CD4-positive, alpha-beta T cell (primary cell): ENCODE results near the gene TNP1. TPM values are rescaled to one million over a fixed set of nuclear protein-coding genes. Genes with fewer than 3 reads are reported as not detected.

ENCODE experiments used
- ATAC-seq: fragments of 200-7000 bp; cut with Tn5 transposase; one replicate; pipeline ENCODE4 v1.10.0; 2022; ENCODE audit warnings: mild to moderate bottlenecking; ENCODE audit not compliant: poor library complexity
- CTCF ChIA-PET: fragments of 350-600 bp; sonication (Branson Sonifier 250); formaldehyde crosslinking; loops from one replicate; lab custom pipeline; 2021; ENCODE audit warnings: antibody characterized with exemption, inconsistent platforms; lab: Charles Lee
- POLR2A ChIA-PET: fragments of 350-600 bp; sonication (Branson Sonifier 250); formaldehyde crosslinking; loops from one replicate; lab custom pipeline; 2021; ENCODE audit warnings: antibody characterized with exemption, inconsistent platforms; lab: Charles Lee
- DNase-seq, 14 experiments: peaks; one replicate each; pipeline ENCODE4 v3.0.0-alpha.2; 2013 to 2020; ENCODE audit warnings: mixed read lengths in 2 of 14
- H3K27ac ChIP-seq, 2 donors: one replicate each; pipeline versions ENCODE4 v1.5.1 to v1.7.0; 2013; ENCODE audit warnings: low read length in 2 of 2, low read depth in 1 of 2, mild to moderate bottlenecking in 1 of 2
- H3K27me3 ChIP-seq, 2 experiments: 1 replicate in 1 of 2; 2 replicates in 1 of 2; pipeline versions ENCODE4 v1.6.1 to v1.7.0; 2013; ENCODE audit warnings: low read length in 2 of 2, control low read depth in 1 of 2, mild to moderate bottlenecking in 1 of 2, moderate library complexity in 1 of 2; ENCODE audit not compliant: insufficient read depth in 2 of 2, control insufficient read depth in 1 of 2
- H3K36me3 ChIP-seq: one replicate; pipeline ENCODE4 v1.6.1; 2013; ENCODE audit warnings: low read length, control low read depth; ENCODE audit not compliant: insufficient read depth
- H3K4me1 ChIP-seq: one replicate; pipeline ENCODE4 v1.6.1; 2013; ENCODE audit warnings: low read length, control low read depth; ENCODE audit not compliant: insufficient read depth
- H3K4me3 ChIP-seq: one replicate; pipeline ENCODE4 v1.5.1; 2013; ENCODE audit warnings: mild to moderate bottlenecking, low read length, moderate library complexity
- H3K9me3 ChIP-seq, 2 experiments: 1 replicate in 1 of 2; 2 replicates in 1 of 2; pipeline versions ENCODE4 v1.6.1 to v1.7.0; 2013; ENCODE audit warnings: low read length in 2 of 2, mild to moderate bottlenecking in 2 of 2, control low read depth in 1 of 2, moderate library complexity in 1 of 2; ENCODE audit not compliant: control insufficient read depth in 1 of 2, insufficient read depth in 1 of 2
- H3K27ac Mint-ChIP-seq: one replicate; pipeline ENCODE4 v1.8.0; 2020; ENCODE audit warnings: mixed read lengths
- H3K27me3 Mint-ChIP-seq: one replicate; pipeline ENCODE4 v1.8.0; 2021; ENCODE audit warnings: mixed read lengths
- H3K36me3 Mint-ChIP-seq: one replicate; pipeline ENCODE4 v1.8.0; 2021; ENCODE audit warnings: low read depth, mixed read lengths
- H3K4me1 Mint-ChIP-seq: one replicate; pipeline ENCODE4 v1.8.0; 2021; ENCODE audit warnings: low read depth, mixed read lengths
- H3K4me3 Mint-ChIP-seq: one replicate; pipeline ENCODE4 v1.8.0; 2020; ENCODE audit warnings: mild to moderate bottlenecking, mixed read lengths
- H3K9me3 Mint-ChIP-seq: one replicate; pipeline ENCODE4 v1.8.0; 2020; ENCODE audit warnings: mixed read lengths
- intact Hi-C, 2 experiments: fragments of 100-400 bp; cut with DNase I in 1 of 2; cut with micrococcal nuclease in 1 of 2; formaldehyde crosslinking; loops; one replicate each; pipeline versions ENCODE4 v1.15.1 to v1.9.0; 2023 to 2025; cut with DNase I, micrococcal nuclease
- total RNA-seq, 174 experiments: library from RNA in 2 of 174; stranded (reverse) in 2 of 174; gene quantifications; one replicate each; pipeline ENCODE4 v1.2.3 and lab custom pipeline; 2021 to 2026
- TF ChIP-seq, protein P1 (sequence below): fragments of 200-600 bp; IDR thresholded peaks from one replicate; pipeline ENCODE4 v1.8.0; 2022; ENCODE audit warnings: antibody characterized with exemption, mild to moderate bottlenecking

TNP1 gene
- total RNA-seq, 2 experiments from 2014 or later, result not detected

DNA sequence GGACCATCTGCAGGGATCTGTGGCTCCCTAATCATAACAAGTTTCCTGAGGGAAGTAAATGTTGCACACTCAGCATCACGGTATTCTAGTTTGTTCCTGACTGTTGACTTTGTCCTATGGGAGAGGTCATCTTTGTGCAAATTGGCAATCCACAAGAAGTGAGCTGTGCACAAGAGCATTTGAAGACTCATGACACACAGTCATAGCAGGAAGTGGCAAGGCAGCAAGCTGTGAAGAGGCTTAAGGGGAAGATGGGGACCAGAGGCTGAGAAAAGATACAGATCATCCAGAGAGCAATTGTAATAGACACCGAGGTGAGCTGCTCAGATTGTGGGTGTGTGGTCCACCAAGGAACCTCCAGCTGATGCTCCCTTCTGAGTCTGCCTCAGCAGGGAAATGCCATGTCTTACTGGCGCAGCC, 2.7 kb downstream of the TNP1 start:
- H3K27me3 ChIP-seq, result no peaks in the 10 kb centered on the region
- H3K9me3 ChIP-seq, result no peaks in the 10 kb centered on the region
- CTCF ChIA-PET, result no interaction called here
- H3K4me3 Mint-ChIP-seq, result no peak overlapping the region
- H3K36me3 Mint-ChIP-seq, result no peaks in the 10 kb centered on the region
- no peak overlapping the region for H3K27ac Mint-ChIP-seq
- H3K27ac ChIP-seq, result no peak overlapping the region
- TF ChIP-seq, protein P1, sequence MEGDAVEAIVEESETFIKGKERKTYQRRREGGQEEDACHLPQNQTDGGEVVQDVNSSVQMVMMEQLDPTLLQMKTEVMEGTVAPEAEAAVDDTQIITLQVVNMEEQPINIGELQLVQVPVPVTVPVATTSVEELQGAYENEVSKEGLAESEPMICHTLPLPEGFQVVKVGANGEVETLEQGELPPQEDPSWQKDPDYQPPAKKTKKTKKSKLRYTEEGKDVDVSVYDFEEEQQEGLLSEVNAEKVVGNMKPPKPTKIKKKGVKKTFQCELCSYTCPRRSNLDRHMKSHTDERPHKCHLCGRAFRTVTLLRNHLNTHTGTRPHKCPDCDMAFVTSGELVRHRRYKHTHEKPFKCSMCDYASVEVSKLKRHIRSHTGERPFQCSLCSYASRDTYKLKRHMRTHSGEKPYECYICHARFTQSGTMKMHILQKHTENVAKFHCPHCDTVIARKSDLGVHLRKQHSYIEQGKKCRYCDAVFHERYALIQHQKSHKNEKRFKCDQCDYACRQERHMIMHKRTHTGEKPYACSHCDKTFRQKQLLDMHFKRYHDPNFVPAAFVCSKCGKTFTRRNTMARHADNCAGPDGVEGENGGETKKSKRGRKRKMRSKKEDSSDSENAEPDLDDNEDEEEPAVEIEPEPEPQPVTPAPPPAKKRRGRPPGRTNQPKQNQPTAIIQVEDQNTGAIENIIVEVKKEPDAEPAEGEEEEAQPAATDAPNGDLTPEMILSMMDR, result no peak
- DNase-seq, result no peak
- no peaks in the 10 kb centered on the region for H3K9me3 Mint-ChIP-seq
- POLR2A ChIA-PET, result no interaction called here
- H3K4me3 ChIP-seq, result no peak overlapping the region
- H3K4me1 Mint-ChIP-seq, result peaks cover 21% of the 10 kb centered on the region
- no peaks in the 10 kb centered on the region for H3K36me3 ChIP-seq
- H3K4me1 ChIP-seq, result no peaks in the 10 kb centered on the region
- intact Hi-C loops, result no loop called here
- ATAC-seq, result peak; percentile 32
- H3K27me3 Mint-ChIP-seq, result no peaks in the 10 kb centered on the region

DNA sequence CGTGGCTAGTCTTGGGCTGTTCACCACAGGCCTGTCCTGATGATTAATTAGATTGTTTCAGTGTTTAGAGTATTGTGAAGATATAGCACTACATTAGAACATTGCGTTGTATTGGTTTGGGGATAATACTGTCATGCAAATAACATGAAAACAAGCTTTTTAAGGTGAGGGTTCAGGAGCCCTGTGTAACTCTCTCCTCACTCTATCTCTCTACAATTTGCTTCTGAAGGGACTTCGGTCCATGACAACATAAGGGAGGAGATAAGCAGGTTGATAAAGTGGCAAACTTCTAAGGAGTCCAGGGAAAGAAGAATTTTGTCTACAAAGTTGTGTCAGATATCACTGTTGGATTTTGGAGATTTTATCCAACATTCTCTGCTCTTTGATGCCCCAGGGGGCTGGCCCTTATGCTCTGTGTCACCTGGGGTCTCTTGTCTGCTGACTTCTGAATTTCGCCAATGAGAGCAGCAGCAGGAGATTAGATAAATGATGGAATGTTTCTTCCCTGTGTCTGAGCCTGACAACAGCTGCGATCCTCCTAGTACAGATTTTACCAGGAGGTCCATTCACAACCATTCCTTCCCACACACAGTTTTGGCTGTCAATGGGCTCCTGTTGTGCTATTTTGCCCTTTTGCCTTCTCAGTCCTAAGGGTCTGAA, 3.3 kb downstream of the TNP1 start:
- no peak for ATAC-seq
- H3K4me1 Mint-ChIP-seq, result peaks cover 21% of the 10 kb centered on the region
- Histone ChIP-seq H3K27ac (no peak overlapping the region), H3K36me3 (no peaks in the 10 kb centered on the region), H3K9me3 (no peaks in the 10 kb centered on the region), H3K4me1 (no peaks in the 10 kb centered on the region), H3K27me3 (no peaks in the 10 kb centered on the region), H3K4me3 (no peak overlapping the region)
- no peak overlapping the region for H3K4me3 Mint-ChIP-seq
- DNase-seq, result no peak
- CTCF ChIA-PET, result no interaction called here
- intact Hi-C loops, result no loop called here
- H3K9me3 Mint-ChIP-seq, result no peaks in the 10 kb centered on the region
- POLR2A ChIA-PET, result no interaction called here
- TF ChIP-seq, protein P1, result no peak
- H3K27ac Mint-ChIP-seq, result no peak overlapping the region
- no peaks in the 10 kb centered on the region for H3K27me3 Mint-ChIP-seq
- no peaks in the 10 kb centered on the region for H3K36me3 Mint-ChIP-seq

DNA sequence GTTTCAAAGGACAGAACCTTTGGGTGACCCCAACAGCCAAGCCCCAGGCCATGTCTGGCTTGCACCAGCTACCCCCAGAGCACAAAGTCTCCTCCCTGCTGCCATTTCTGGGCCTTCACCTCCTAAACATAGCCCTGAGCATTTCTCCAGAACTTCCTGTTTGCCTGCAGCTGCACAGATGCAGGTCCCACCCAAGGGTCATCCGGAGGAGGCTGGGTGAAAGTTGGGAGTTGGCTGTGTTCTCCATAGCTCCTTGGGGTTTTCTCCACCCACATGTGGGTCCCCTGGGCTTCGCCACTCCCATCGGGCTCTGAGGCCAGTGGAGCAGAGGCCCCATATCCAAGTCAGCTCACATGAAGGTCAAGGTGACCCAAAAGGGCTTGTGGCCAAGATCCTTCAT, 4.3 kb downstream of the TNP1 start:
- intact Hi-C loops, result no loop called here
- ATAC-seq (no peak), DNase-seq (no peak)
- no peak overlapping the region for H3K4me3 ChIP-seq
- no peaks in the 10 kb centered on the region for H3K27me3 ChIP-seq
- no peaks in the 10 kb centered on the region for H3K27me3 Mint-ChIP-seq
- H3K36me3 ChIP-seq, result no peaks in the 10 kb centered on the region
- peaks cover 23% of the 10 kb centered on the region for H3K4me1 Mint-ChIP-seq
- ChIA-PET CTCF (no interaction called here), POLR2A (no interaction called here)
- TF ChIP-seq, protein P1, result no peak
- H3K27ac ChIP-seq, result no peak overlapping the region
- H3K4me1 ChIP-seq, result no peaks in the 10 kb centered on the region
- no peaks in the 10 kb centered on the region for H3K36me3 Mint-ChIP-seq
- no peak overlapping the region for H3K4me3 Mint-ChIP-seq
- no peak overlapping the region for H3K27ac Mint-ChIP-seq
- H3K9me3 Mint-ChIP-seq, result no peaks in the 10 kb centered on the region
- H3K9me3 ChIP-seq, result no peaks in the 10 kb centered on the region
